GM18508 (cell line): ENCODE results near the gene STPG2.
"Not testable (repeated sequence)": the region's sequence is repeated elsewhere in the genome, so short reads cannot be mapped to it uniquely, and the experiment has no call there.

Experiments
- ATAC-seq: cut with Tn5 transposase; IDR thresholded peaks from one replicate; pipeline ENCODE4 v1.9.1; 2021; ENCODE audit warnings: moderate number of reproducible peaks; ENCODE audit not compliant: insufficient read depth, unreplicated experiment

The STPG2 gene

DNA sequence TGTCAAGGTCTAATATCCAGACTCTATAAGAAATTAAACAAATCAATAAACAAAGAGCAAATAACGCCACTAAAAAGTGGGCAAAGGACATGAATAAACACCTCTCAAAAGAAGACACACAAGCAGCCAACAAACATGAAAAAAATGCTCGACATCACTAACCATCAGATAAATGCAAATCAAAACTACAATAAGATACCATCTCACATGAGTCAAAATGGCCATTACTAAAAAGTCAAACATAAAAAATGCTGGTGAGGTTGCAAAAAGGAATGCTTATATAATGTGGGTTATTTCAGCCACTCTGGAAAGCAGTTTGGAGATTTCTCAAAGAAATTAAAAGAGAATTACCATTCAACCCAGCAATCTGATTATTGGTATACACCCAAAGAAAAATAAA lies 481.1 kb downstream of the STPG2 start:
- no peak for ATAC-seq

DNA sequence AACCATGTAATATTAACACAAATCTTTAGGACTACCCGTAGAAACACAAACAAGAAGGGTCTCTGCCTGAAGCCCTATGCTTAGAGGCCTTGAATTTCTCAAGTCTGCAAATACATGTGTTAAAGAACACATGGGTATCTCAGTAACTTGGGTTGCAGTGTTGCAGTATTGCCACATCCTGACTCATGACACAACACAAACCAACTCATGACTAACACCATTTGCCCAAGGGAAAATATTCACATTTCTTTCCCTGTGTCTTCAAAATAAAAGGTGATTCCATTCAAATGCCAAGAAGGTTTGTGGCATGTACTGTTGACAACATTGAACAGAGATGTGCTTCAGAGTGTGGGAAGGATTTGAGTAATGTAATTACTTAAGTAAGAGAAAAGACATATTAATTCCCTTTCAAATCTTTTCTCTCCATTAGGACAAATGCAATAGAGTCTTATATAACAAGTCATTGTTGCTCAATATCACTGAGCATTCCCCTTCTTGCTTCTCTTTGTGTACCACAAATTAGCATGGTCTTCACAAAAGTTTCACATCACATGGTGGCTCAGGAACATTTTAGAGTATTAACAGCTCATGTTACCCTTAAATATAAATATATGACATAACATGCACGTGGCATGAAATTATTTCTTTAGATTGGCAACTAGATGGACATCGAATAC lies 487.1 kb downstream of the STPG2 start:
- no peak for ATAC-seq

DNA sequence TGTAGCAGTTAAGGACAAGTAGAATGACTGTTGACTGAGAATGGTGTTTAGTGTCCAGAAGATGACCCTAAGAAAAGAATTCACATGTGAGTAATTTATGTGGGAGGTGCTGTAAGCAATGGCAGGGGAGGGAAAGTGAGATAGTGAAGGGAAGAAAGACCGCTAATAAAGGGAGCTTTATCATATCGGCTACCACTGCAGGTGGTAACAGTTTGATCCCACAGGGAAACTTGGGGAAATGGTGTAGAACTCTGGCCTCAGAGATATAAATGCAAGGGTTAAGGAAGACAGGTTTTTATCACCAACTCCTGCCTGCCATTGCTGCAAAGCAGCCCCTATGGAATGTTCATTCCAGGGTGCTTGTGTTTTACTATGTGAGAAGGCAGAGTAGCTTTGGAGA lies 489.6 kb downstream of the STPG2 start:
- ATAC-seq: no peak

DNA sequence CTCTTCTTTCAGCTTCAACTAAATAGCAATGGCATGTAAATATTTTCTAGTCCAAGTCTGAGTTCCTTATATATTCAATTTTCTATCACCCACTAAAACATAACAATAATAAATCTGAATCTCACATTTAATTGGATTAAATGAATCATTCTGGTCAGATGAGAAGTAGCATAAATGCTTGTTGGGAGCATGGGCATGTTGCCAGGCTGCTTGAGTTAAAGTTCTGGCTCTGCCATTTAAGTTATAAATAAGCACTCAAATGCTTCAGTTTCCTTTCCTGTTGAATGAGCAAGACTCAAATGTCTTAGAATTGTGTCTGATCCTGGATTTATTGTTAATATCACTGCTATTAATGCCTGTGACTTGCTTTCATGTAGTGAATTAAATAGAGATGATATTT lies 496.3 kb downstream of the STPG2 start:
- no peak for ATAC-seq

DNA sequence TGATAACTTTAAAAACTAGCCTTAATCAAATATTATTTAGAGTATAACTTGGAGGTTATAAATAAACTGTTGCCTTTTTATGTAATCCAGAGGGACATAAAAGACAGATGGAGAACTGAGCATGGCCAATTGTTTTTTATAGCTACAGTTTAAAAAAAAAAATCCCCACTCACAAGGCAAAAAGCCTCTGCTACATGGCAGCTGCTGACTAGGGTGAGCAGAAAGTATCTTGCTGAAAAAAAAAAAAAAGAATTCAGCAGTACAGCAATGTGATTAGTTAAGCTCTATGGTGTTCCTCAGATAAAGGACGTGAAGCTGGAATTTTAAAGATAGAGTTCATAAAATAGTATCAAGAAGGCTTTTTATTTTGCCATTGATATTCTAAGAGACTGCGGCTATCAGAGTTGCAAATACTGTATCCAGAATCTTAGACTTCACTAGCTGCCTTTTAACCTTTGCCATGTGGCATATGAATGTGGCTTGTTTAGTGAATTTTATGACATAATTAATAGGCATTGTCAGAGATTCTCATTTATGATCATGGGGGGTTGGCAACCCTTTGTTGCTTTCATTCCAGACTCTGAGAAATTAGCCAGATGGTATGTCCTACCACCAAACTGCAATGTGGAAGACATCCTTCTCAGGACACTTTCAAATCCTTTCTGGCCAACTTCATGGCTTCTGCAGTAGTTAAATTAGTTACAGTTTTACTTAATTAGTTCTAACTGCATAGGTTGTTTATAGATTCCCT lies 498.0 kb downstream of the STPG2 start:
- ATAC-seq: no peak

DNA sequence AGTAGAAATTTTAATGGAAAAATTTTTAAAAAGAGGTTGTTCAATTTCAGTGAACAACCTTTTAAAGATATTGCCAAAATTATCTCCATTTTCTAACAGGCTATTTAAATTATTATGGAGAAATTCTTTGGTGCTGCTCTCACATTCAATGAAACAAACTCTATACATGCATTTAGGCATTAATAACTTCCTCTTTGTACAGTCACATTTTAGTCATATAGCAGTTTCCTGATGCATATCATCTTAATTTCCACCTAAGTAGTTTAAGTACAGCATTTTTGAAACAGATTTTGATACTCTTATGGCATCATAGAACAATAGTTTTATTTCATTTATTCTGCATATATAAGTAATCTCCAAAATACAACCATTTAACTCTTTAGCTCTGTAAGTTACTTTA lies 500.1 kb downstream of the STPG2 start:
- no peak for ATAC-seq

DNA sequence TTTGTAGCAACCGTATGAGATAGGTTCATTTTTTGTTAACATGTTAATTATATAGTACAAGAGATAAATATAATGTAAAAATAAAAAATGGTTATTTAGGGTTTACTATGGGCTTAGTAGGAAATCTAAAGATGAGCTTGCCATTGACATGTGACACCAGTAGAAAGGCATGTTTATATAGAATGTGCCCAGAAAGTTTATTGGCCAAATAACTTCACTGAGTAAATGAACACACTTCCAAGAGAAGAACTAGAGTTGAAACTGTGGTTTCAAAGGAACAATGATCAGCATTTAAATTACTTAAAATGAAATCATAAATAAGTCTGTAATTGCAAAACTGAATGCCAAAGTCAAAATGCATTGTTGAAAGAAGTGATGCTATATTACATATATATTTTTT lies 503.3 kb downstream of the STPG2 start:
- ATAC-seq: no peak

DNA sequence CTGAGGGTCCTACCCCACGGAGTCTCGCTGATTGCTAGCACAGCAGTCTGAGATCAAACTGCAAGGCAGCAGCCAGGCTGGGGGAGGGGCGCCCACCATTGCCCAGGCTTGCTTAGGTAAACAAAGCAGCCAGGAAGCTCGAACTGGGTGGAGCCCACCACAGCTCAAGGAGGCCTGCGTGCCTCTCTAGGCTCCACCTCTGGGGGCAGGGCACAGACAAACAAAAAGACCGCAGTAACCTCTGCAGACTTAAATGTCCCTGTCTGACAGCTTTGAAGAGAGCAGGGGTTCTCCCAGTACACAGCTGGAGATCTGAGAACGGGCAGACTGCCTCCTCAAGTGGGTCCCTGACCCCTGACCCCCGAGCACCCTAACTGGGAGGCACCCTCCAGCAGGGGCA lies 509.4 kb downstream of the STPG2 start:
- not testable (repeated sequence) for ATAC-seq

DNA sequence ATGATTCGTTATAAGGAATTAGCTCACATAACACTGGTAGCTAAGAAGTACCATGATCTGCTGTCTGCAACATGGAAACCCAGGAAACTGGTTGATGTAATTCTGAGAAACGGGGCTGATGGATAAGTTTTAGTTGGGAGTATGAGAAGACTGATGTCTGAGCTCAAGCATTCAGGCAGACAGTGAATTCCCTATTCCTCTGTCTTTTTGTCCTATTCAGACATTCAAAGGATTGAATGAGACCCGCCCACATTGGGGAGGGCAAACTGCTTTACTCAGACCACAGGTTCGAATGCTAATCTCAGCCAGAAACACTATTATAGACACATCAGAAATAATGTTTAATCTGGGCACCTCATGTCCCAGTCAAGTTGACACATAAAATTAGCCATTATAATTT lies 515.5 kb downstream of the STPG2 start:
- ATAC-seq: no peak

DNA sequence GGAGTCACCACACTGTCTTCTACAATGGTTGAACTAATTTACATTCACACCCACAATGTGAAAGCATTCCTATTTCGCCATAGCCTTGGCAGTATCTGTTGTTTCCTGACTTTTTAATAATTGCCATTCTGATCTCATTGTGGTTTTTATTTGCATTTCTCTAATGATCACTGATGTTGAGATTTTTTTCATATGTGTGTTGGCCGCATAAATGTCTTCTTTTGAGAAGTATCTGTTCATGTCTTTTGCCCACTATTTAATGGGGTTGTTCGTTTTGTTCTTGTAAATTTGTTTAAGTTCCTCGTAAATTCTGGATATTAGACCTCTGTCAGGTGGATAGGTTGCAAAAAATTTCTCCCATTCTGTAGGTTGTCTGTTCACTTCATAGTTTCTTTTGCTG lies 519.1 kb downstream of the STPG2 start:
- ATAC-seq: no peak

DNA sequence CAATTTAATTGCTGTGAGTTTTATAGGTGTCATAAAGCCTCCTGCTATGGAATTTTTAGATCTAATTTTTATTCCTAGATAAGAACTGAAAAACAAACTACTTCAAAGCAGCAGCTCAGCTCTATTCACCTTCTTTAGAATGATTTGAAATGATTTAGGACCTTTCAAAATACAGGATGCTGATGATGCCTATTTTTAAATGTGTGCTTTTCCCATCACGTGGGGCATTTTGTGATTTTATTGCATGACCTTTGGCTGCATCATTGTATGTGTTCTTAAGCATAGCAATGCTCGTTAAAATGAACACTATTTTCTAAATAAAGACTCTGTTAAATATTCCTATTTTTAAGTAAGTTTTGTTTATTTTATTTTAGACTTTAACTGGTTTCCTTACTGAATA lies 537.3 kb downstream of the STPG2 start:
- ATAC-seq: no peak

DNA sequence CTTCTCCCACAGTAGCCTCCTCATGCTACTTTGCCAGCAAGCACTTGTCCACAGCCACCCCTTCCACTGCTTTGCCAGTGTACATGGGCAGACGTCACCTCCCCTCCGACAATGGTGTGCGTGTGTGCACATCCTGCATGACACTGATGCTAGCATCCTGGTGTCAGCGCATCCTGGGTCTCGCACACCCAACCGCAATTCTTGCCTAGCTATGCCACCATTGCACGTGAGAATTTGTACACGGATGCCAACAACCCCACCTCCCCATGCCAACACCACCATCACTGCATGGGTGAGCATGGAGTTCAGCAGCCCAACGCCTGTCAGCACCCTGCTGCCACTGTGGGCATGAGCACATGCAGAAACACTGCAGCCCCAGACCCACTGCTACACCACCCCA lies 550.0 kb downstream of the STPG2 start:
- ATAC-seq: no peak

DNA sequence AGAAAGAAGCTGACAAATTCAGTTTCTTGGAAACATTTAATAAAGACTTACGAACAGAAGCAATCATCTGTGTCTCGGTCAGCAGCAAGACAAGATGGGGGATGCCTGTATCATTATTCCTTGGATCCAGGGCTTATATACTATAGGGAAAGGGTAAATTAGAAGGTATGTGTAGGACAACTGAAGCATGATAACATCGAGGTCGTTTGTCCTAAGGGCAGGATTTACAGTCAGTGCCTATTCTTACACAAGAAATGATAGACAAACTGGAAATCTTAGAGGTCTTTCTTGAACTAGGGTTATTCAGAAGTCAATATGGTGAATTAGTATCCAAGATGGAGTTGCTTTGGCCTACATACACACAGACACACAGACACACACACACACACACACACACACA lies 553.0 kb downstream of the STPG2 start:
- ATAC-seq: no peak

DNA sequence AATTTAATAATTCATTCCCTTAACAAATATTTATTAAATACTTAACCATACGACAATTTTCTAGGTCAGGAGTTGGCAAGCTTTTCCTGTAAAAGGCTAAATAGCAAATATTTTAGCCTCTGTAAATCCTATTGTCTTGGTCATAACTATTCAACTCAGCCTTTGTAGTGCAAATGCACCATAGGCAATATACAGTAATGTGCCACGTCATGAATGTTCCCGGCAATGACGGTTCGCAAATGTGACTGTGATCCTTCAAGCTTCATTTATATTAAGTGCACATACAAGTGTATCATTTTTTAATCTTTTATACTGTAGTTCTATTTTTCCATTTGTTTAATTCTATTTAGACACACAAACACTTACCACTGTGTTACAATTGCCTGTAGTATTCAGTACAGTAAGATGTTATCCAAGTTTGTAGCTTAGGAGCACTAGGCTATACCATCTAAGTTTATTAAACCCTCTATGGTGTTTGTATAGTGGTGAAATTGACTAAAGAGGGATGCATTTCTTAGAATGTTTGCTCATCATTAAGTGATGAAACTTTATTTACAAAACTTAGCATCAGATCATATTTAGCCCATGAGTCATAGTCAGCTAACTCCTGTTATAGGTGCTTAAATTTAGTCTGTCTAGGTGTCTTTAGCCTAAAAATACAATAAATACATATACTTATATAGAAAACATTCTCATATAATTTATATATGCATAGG lies 553.6 kb downstream of the STPG2 start:
- ATAC-seq: no peak

DNA sequence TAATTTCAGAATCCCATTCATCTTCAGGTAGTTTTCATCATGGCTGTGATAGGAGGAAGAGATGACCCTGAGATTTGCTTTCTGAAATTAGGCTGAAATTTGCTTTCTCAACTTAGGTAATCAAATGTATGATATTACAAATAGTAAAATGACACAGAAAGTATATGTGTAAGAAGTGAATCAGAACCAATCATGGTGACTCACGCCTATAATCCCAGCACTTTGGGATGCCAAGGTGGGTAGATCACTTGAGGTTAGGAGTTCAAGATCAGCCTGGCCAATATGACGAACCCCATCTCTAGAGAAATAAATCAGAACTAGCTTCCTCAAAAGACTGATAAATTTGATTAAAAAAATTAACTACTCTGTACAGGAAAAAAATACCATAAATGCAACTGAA lies 555.4 kb downstream of the STPG2 start:
- no peak for ATAC-seq

DNA sequence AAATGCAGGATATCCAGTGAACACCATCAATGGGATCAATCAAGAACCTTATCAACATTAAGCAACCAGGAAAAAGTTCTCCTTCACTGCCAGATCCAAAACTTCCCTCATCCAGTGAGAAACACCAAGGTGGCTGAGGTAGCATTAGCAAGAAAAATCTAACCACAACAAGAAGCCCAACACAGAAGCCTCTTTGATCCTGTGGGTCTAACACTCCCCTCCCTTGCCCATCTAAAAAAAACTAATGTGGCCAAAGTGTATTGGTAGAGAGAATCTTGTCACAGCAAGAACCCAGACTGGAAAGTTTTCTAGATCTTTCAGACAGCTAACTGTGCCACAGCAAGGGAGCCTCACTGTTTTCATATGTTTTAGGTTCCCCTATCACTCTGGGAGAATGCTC lies 558.0 kb downstream of the STPG2 start:
- no peak for ATAC-seq

DNA sequence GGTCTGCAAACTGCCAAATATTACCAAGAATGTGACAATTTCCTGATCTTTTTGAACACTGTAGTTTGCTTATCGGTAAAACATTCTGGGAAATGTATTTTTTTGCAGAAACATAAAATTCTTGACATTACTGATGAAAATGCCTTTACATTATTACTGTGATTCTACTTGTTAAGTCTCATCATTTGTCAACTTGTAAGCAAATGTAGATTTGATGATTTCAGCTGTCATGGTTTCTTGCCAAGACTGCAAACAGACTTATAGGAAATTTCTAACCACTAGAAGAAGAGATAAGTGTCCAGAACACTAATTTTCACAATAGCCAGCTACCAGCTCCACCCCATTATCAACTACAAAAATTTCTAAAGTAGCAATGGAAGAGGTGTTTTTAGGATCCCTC lies 560.4 kb downstream of the STPG2 start:
- ATAC-seq: no peak

DNA sequence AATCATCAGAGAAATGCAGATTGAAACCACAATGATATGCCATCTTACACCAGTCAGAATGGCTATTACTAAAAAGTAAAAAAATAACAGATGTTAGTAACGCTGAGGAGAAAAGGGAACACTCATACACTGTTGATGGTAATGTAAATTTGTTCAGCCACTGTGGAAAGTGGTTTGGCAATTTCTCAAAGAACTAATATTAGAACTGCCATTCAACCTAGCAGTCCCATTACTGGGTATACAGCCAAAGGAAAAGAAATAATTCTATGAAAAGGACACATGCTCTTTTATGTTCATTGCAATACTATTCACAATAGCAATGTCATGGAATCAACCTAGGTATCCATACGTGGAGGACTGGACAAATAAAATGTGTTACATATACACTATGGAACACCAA lies 566.3 kb downstream of the STPG2 start:
- no peak for ATAC-seq

DNA sequence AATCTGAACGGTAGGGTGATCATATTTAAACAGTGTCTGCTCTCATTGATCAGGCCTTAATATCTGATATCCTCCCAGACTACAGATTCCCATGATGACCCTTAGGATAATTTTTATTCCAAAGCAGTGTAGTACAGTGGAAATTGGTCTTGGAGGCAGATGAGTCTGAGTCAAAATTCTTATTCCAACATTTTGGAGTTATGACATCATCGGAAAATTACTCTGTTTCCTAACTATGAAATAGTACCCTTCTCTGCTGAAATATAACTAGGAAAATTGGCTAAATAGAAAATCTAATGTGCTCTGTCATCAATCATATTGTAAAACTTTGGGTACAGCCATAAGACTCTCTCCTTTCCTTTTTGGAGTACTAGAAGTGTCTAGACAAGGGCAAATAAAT lies 583.3 kb downstream of the STPG2 start:
- no peak for ATAC-seq

DNA sequence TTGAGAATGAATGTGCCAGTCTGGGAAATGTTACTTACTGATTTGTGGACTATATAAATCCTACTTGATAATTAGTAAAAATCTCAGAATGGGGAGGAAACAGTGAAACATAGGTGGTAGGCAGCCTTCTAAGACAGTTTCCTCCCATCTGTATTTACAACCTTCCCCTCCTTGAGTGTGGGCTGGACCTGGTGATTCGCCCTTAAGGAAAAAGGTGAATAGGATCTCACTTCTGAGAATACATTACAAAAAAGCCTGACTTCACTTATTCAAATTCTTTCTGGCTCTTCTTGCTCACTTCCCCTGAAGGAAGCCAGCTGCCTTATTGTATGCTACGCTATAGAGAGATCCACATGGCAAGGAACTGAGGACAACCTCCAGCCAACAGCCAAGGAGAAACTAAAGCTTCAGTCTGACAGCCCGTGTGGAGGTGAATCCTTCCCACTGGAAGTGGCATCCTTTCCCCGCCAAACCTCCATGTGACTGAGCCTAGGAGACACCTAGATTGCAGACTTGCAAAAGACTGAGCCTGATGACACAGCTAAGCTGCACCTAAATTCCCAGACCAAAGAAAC lies 585.0 kb downstream of the STPG2 start:
- ATAC-seq: no peak

DNA sequence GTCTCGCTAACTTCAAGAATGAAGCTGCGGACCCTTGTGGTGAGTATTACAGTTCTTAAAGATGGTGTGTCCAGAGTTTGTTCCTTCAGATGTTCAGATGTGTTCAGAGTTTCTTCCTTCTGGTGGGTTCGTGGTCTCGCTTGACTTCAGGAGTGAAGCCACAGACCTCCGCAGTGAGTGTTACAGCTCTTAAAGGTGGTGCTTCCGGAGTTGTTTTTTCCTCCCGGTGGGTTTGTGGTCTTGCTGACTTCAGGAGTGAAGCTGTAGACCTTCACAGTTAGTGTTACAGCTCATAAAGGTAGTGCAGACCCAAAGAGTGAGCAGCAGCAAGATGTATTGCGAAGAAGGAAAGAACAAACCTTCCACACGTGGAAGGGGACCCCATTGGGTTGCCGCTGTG lies 592.6 kb downstream of the STPG2 start:
- not testable (repeated sequence) for ATAC-seq
